GM12865 (cell line): ENCODE measurements around the gene NCBP2L.

Experiments
- DNase-seq: peaks from one replicate; pipeline ENCODE4 v3.0.0; 2010; ENCODE audit warnings: low read depth
- H3K4me3 ChIP-seq: 2 replicates; pipeline ENCODE4 v1.5.1; 2011; ENCODE audit warnings: mild to moderate bottlenecking, low read depth, low read length, control low read depth
- CTCF ChIP-seq: IDR thresholded peaks from 2 replicates; pipeline ENCODE4 v1.5.1; 2011; ENCODE audit warnings: low read length, control low read depth, low read depth, inconsistent platforms; ENCODE audit not compliant: insufficient read depth; ENCODE audit errors: missing control alignments

NCBP2L gene

GRCh38 chrX:107763647-107764046, 13.9 kb upstream of the NCBP2L start:
- TF ChIP-seq CTCF = no peak
- no peak for DNase-seq
- no peak overlapping the region for H3K4me3 ChIP-seq

- no peak for TF ChIP-seq CTCF
- no peak overlapping the region for H3K4me3 ChIP-seq
- no peak for DNase-seq
Observed at GRCh38 chrX:107764845-107765608, 12.5 kb upstream of the NCBP2L start.

- TF ChIP-seq CTCF = no peak
- no peak for DNase-seq
- H3K4me3 ChIP-seq = no peak overlapping the region
Observed at GRCh38 chrX:107766470-107767150, 10.9 kb upstream of the NCBP2L start.

- no peak for DNase-seq
- no peak overlapping the region for H3K4me3 ChIP-seq
- TF ChIP-seq CTCF = no peak
Observed at GRCh38 chrX:107768051-107768450, 9.5 kb upstream of the NCBP2L start.

DNA sequence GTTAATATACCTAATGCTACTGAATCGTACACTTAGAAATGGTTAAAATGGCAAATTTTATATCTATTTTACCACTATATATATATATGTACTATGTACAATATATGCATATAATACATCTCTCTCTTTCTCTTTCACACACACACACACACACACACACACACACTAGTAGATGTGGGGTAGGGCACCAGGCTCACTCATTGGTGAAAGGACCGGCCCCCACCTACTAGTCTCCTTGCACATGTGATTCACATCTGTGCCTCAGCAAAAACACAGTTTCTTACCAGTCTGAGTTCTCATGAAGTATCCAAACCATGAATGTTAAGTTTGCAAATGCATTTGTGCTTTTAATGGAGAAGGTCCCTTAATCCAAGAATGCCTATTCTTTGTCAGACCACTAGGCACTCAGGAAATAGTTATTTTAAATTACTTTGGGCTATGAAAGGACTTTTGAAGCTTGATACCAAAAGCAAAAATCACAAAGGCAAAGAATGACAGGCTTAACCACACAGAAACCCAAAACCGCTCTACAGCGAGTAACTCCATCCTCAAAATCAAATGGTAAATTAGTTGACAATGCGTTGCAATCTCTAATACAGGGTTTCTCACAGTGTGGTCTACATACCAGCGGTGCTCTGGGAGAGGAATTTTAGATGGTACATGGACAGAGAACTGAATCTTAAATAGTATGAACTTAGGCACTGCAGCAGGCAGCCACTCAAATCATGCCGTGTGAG, 7.8 kb upstream of the NCBP2L start:
- no peak for DNase-seq
- no peak for TF ChIP-seq CTCF
- no peak overlapping the region for H3K4me3 ChIP-seq

DNA sequence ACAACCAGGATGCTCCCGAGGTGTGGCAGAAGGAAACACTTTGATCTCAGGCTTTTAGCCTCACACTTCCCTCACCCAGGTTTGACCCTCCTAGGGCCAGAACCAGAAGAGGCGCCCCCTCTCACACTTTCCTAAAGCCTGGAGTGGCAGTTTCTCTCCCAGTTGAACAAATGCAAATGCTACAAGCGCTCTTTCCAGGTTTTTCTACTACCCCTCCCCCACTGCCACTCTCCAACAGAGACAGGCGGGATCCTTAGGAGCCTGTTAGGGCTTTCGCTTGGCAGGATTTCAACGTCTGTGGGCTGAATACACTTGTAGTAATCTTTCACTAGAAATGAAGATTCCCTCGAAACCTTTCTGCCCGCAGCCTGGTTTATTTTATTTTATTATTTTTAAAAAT, 4.3 kb upstream of the NCBP2L start:
- no peak overlapping the region for H3K4me3 ChIP-seq
- no peak for TF ChIP-seq CTCF
- no peak for DNase-seq
